Left colon (tissue), 2 donors: ENCODE data around the gene RBP3. TPM values are rescaled to one million over a fixed set of nuclear protein-coding genes. Genes with fewer than 3 reads are reported as not detected.

Experiments
- ATAC-seq: fragments of 200-7000 bp; cut with Tn5 transposase; one replicate; pipeline ENCODE4 v1.9.1; 2020; ENCODE audit warnings: mild to moderate bottlenecking, moderate library complexity
- DNase-seq, 2 donors: peaks; one replicate each; pipeline ENCODE4 v3.0.0-alpha.2; 2020
- intact Hi-C, 2 donors: fragments of 100-400 bp; cut with DNase I in 1 of 2; cut with micrococcal nuclease in 1 of 2; formaldehyde crosslinking; loops; one replicate each; pipeline versions ENCODE4 v1.11.2 to v1.14.0; 2022; cut with DNase I, micrococcal nuclease
- total RNA-seq, 2 donors: library from RNA; stranded (reverse); fragmentation: NEBNext Ultra II Directional; extraction: Animal tissue kit (Norgen Biotek cat#: 25700); gene quantifications; one replicate each; pipeline ENCODE4 v1.2.1, GENCODE V29; 2021
- donor health status: DM: no; HTN: no; CAD: no.
- donor health status: DM: yes; HTN: yes; CAD: no.

RBP3 gene
- total RNA-seq, 2 donors from 2014 or later = not detected

DNA sequence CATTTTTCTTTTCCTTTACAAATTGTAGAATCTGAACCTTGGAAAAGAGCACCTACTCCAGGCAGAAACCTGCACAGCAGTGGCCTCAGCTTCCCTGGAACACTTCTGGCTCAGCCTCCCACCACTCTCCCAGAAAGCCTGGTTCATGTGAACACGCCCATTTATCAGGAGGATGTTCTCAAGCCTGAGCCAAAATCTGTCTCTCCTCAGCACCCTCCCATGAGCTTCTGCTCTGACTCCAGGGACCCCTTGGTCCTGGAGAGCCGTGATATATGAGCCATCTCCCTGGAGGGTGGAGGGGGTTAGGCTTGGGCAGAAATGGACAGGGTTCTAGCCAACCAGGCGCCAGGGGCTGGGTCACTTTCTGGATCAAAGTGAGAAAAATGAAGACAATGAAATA, 15.8 kb upstream of the RBP3 start:
- ATAC-seq = no peak
- intact Hi-C loops = no loop called here
- DNase-seq = no peak

- ATAC-seq (no peak), DNase-seq (no peak)
- intact Hi-C loops = no loop called here
Observed at GRCh38 chr10:47332946-47333345, 15.2 kb upstream of the RBP3 start.

DNA sequence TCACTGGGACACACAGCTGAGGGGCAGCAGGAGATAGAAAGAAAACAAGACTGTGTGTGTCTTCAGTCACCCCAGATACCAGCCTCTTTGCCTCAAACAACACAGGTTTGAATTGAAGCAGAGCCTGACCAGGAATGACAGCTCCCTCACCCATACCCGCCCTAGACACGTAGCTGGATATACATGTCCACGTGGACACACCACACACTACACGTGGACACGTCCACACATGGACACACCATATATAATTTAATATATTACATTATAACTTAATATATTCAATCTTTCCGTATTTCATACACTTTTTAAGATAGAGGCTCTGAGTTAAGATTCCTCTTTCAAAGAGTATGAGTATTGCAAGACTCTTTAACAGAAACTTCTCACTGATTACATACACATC, 14.6 kb upstream of the RBP3 start:
- ATAC-seq (no peak), DNase-seq (no peak)
- intact Hi-C loops = no loop called here

GRCh38 chr10:47334466-47335295, 13.5 kb upstream of the RBP3 start:
- ATAC-seq (no peak), DNase-seq (no peak)
- intact Hi-C loops = no loop called here

DNA sequence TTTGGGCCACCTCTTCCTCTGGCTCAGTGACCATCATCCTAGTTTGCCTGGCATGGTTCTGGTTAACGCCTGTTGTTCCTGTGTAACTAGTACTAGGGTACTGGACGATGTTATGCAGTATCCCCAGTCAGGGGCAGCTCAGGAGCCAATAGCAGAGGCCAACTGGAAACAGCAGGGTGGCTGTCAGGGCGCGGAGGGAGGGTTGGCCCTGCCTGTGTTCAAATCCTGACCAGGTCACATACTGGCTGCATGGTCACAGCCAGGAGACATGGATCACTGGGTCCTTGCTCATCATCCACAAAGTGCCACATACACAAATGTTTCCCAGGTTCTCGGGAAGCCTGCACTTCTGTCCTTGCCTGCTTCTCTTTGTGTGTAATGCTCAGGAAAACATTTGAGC, 12.3 kb upstream of the RBP3 start:
- DNase-seq (no peak), ATAC-seq (no peak)
- intact Hi-C loops = no loop called here

- DNase-seq (no peak), ATAC-seq (no peak)
- intact Hi-C loops = no loop called here
Observed at GRCh38 chr10:47336387-47337134, 11.6 kb upstream of the RBP3 start.

DNA sequence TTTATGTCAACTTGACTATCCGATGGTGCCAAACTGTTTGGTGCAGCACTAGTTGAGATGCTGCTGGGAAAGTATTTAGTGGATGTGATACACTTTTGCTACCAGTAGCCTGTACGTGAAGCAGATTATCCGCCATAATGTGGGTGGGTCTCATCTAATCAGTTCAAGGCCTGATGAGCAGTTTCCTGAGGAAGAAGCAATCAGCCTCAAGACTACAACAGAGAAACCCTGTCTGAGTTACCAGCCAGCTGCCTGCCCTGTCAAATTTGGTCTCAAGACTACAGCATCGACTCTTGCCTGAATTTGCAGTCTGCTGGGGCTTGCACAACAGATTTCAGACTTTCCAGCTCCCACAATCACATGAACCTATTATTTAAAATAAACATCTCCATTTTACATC, 10.9 kb upstream of the RBP3 start:
- intact Hi-C loops = no loop called here
- no peak for ATAC-seq
- no peak for DNase-seq

DNA sequence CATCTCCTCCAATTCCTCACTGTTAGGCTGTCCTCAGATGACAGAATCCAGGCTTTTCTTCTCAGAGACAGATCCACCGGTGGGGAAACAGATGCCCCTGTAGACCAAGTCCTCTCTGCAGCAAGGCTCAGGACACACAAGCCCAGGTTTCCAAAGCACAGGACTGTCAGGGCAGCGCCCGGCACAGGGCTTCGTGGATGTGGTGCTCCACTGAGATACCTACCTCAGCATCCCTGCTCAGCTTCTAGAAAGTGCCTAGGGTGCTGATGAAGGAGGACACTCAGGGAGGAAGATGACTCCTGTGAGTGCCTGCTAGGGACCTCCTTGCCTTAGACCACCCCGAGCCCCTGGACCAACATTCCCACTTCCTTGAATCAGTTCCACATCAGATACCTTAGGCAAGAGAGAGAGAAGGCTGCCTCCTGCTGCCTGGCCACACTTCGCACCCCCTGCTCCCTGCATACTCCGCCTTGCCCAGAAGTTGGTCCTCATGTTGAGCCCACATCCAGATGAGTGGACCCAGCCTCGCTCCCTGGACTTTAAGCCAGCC, 8.9 kb upstream of the RBP3 start:
- ATAC-seq (no peak), DNase-seq (no peak)
- intact Hi-C loops = no loop called here

DNA sequence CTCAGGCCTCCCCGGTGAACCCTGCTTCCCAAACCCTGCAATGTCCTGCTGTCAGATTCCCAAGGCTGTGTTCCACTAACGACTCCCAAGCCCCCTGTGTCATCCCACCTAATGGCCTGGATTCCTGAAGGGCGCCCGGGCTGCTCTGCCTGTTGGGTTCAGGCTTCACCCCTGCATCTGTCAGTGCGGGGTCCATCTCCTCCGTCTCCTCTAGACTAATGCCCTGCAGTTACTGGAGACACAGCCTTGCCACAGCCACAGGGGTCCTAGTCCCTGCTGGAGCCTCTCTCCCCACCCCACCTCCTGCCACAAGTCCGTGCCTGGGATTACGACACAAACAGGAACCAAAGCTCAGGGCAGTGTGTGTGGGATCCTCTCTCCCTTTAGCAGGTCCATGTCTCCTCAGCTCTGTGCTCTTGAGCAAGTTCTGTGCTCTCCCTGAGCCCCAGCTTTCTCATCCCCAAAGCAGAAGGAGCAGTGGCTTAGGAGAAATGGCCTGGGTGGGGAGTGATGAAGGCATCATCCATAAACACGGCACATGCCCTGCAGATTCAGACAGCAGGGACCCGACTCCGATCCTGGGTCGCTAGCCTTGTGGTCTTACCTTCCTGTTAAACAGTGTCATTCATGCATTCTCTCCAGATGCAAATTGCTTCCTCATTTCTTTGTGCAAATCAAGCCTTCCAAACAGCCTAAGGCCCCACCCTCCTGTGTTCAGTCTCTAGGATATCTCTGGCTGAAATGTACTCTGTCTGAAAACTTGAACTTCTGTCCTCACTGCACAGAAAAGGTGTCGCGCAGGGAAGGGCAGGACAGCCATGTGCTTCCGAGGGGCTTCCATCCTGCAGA, 8.2 kb upstream of the RBP3 start:
- peak; percentile 92 for ATAC-seq
- intact Hi-C loops = no loop called here
- DNase-seq = no peak

DNA sequence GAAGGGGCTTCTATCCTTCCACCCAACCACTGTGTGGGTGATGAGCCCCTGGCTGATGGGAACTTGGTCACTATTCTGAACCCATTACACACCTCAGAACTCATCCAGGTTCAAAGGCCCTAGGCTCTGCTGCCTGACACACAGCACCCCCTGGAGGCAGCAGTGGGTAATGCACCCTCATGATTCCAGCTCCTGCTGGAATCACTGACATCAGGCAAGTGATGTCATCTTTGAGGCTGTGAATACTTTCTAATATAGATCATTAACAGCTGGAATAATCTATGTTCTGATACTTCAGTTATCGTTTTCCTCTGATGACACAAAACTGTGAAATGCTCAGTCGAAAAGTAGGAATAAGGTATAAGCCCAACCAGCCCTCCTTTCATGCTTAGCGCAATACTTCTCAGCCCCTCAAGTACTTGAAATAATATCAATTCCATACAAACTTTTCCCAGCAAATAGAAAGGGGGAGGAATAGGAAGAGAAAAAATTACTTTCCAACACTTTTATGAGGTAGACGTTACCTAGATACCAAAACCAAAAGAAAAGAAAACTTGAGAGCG, 7.5 kb upstream of the RBP3 start:
- peak; percentile 84 for ATAC-seq
- peak in 1 of 2 donors; percentile 78 for DNase-seq
- intact Hi-C loops = no loop called here

DNA sequence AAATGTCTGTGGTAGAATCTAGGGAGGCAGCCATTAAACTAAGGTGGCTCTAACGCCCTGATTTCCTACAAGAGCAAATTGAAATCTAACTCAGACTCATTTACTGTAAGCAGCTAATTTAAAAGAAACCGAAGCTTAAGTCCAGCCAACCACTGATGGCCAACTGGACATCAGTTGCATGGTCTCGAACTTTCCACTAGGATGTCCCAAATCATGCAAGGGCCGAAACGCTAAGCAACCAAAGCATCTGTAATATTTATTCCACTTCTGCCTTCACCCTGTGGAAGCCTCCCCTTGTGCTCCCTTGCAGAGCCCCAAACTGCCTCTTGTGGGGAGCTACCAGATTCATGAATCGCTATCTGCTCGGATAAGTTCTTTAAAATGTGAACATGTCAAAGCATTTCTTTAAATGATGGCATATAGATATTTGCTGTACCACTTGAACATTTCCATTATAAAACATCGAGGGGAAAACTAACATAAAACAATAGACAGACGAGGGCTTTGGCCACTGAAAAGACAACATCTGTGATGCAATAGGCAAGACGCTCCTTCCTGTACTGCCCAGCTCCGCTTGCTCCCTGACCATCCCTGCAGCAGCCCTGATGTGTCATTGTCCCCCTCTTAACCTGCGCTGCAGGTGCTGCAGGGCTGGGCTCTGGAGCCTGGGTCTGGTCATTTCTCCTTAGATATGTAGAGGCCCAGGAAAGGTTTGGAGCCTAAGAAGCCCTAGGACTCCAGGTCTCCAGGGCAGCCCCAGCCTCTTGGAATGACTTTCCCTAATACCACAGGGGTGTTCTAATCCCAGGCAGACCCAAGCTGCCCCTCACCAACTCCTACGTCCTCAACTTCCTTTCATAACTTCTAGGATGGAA, 2.9 kb upstream of the RBP3 start:
- ATAC-seq (no peak), DNase-seq (no peak)
- intact Hi-C loops = no loop called here

DNA sequence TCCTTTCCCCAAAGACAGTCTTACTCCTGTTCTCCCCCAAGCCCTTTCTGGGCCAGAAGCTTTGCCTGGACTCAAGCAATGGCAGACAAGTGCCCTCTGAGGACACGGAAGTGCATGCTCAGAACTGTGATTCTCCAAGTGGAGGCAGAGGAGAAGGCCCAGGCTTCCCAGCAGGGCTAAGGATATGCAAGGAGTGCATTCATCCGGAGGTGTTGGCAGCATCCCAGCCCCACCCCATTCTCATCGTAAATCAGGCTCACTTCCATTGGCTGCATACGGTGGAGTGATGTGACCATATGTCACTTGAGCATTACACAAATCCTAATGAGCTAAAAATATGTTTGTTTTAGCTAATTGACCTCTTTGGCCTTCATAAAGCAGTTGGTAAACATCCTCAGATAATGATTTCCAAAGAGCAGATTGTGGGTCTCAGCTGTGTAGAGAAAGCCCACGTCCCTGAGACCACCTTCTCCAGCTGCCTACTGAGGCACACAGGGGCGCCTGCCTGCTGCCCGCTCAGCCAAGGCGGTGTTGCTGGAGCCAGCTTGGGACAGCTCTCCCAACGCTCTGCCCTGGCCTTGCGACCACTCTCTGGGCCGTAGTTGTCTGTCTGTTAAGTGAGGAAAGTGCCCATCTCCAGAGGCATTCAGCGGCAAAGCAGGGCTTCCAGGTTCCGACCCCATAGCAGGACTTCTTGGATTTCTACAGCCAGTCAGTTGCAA, 1.4 kb upstream of the RBP3 start:
- ATAC-seq (peak; percentile 91), DNase-seq (peak; percentile 51 to 63)
- intact Hi-C loops = no loop called here

DNA sequence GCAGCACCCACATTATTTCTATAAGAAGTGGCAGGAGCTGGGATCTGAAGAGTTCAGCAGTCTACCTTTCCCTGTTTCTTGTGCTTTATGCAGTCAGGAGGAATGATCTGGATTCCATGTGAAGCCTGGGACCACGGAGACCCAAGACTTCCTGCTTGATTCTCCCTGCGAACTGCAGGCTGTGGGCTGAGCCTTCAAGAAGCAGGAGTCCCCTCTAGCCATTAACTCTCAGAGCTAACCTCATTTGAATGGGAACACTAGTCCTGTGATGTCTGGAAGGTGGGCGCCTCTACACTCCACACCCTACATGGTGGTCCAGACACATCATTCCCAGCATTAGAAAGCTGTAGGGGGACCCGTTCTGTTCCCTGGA, 874 bp upstream of the RBP3 start:
- intact Hi-C loops = no loop called here
- DNase-seq = no peak
- no peak for ATAC-seq

- ATAC-seq (no peak), DNase-seq (no peak)
- intact Hi-C loops = no loop called here
Observed at GRCh38 chr10:47348661-47349470, 703 bp downstream of the RBP3 start.

GRCh38 chr10:47349516-47349915, 1.4 kb downstream of the RBP3 start:
- intact Hi-C loops = no loop called here
- DNase-seq = no peak
- ATAC-seq = no peak

GRCh38 chr10:47349941-47350371, 1.8 kb downstream of the RBP3 start:
- DNase-seq = no peak
- intact Hi-C loops = no loop called here
- ATAC-seq = no peak
